Astrocyte (in vitro differentiated cells and primary cell): ENCODE data around the gene RANBP3. TPM values are rescaled to one million over a fixed set of nuclear protein-coding genes. Genes with fewer than 3 reads are reported as not detected.
A peak's percentile ranks its signal among the peaks of the same experiment; 100 is the strongest.

Experiments used
- DNase-seq: peaks from one replicate; pipeline ENCODE4 v3.0.0-alpha.2; 2010; ENCODE audit warnings: low read depth
- FAIRE-seq: peaks from 2 replicates; lab custom pipeline; 2011; peaks lifted over from hg19 to GRCh38; lab: Jason Lieb, UNC
- H2AFZ ChIP-seq: 2 replicates; pipeline ENCODE4 v1.6.0; 2012; ENCODE audit warnings: low read depth, low read length, inconsistent platforms
- H3K27ac ChIP-seq: 2 replicates; pipeline ENCODE4 v1.5.1; 2011; ENCODE audit warnings: low read depth, low read length, inconsistent platforms
- H3K27me3 ChIP-seq: 2 replicates; pipeline ENCODE4 v1.6.0; 2011; ENCODE audit warnings: low read length, inconsistent platforms; ENCODE audit not compliant: insufficient read depth
- H3K36me3 ChIP-seq: 2 replicates; pipeline ENCODE4 v1.5.1; 2011; ENCODE audit warnings: low read length, inconsistent platforms; ENCODE audit not compliant: insufficient read depth
- H3K4me1 ChIP-seq: 2 replicates; pipeline ENCODE4 v1.5.1; 2011; ENCODE audit warnings: low read length, inconsistent platforms; ENCODE audit not compliant: insufficient read depth
- H3K4me2 ChIP-seq: 2 replicates; pipeline ENCODE4 v1.6.0; 2012; ENCODE audit warnings: low read length, inconsistent platforms
- H3K4me3 ChIP-seq: 2 replicates; pipeline ENCODE4 v1.5.1; 2011; ENCODE audit warnings: low read depth, mild to moderate bottlenecking, low read length, inconsistent platforms; ENCODE audit not compliant: insufficient read depth
- H3K79me2 ChIP-seq: 2 replicates; pipeline ENCODE4 v1.6.0; 2012; ENCODE audit warnings: mild to moderate bottlenecking, low read length, inconsistent platforms; ENCODE audit not compliant: insufficient read depth
- H3K9ac ChIP-seq: 2 replicates; pipeline ENCODE4 v1.6.0; 2012; ENCODE audit warnings: mild to moderate bottlenecking, low read length, inconsistent platforms
- H3K9me3 ChIP-seq: 2 replicates; pipeline ENCODE4 v1.5.1; 2012; ENCODE audit warnings: low read depth, mild to moderate bottlenecking, low read length, inconsistent platforms; ENCODE audit not compliant: insufficient read depth
- H4K20me1 ChIP-seq: 2 replicates; pipeline ENCODE4 v1.6.0; 2012; ENCODE audit warnings: low read length, inconsistent platforms; ENCODE audit not compliant: insufficient read depth
- H3K27ac Mint-ChIP-seq: one replicate; pipeline ENCODE4 v1.8.0; 2021; ENCODE audit warnings: mild to moderate bottlenecking, mixed read lengths; ENCODE audit not compliant: unreplicated experiment
- H3K27me3 Mint-ChIP-seq: one replicate; pipeline ENCODE4 v1.8.0; 2021; ENCODE audit warnings: low read depth, mixed read lengths; ENCODE audit not compliant: unreplicated experiment
- H3K36me3 Mint-ChIP-seq: one replicate; pipeline ENCODE4 v1.8.0; 2021; ENCODE audit warnings: low read depth, mixed read lengths; ENCODE audit not compliant: unreplicated experiment
- H3K4me1 Mint-ChIP-seq: one replicate; pipeline ENCODE4 v1.8.0; 2021; ENCODE audit warnings: low read depth, mixed read lengths; ENCODE audit not compliant: unreplicated experiment
- H3K4me3 Mint-ChIP-seq: one replicate; pipeline ENCODE4 v1.8.0; 2021; ENCODE audit warnings: mild to moderate bottlenecking, moderate library complexity, mixed read lengths; ENCODE audit not compliant: unreplicated experiment
- H3K9me3 Mint-ChIP-seq: one replicate; pipeline ENCODE4 v1.8.0; 2021; ENCODE audit warnings: mild to moderate bottlenecking, mixed read lengths; ENCODE audit not compliant: unreplicated experiment
- CTCF ChIP-seq: IDR thresholded peaks from 2 replicates; pipeline ENCODE4 v1.5.1; 2011; ENCODE audit warnings: low read depth, mild to moderate bottlenecking, inconsistent platforms, low read length, moderate library complexity; ENCODE audit not compliant: insufficient read depth
- EZH2 ChIP-seq: IDR thresholded peaks from 2 replicates; pipeline ENCODE4 v1.6.1; 2012; ENCODE audit warnings: mild to moderate bottlenecking, low read length, inconsistent platforms; ENCODE audit not compliant: insufficient read depth
- total RNA-seq: library from RNA; stranded (reverse); gene quantifications from 2 replicates; pipeline ENCODE4 v1.2.1, GENCODE V29; 2021

The RANBP3 gene
- total RNA-seq, 1 donor from 2014 or later: 70.5 TPM

- Histone ChIP-seq H3K4me3 (peak overlapping the region; percentile 80), H3K79me2 (peaks cover 66% of the 10 kb centered on the region), H3K36me3 (peaks cover 3% of the 10 kb centered on the region), H3K4me1 (peaks cover 35% of the 10 kb centered on the region), H3K9me3 (no peaks in the 10 kb centered on the region), H4K20me1 (peaks cover 52% of the 10 kb centered on the region), H3K4me2 (peak overlapping the region; percentile 92), H2AFZ (no peak overlapping the region), H3K27ac (peak overlapping the region; percentile 75), H3K27me3 (no peaks in the 10 kb centered on the region), H3K9ac (peak overlapping the region; percentile 97)
- FAIRE-seq (no peak), DNase-seq (no peak)
- Mint-ChIP-seq H3K27ac (peak overlapping the region; percentile 86), H3K36me3 (peaks cover 11% of the 10 kb centered on the region), H3K4me1 (peaks cover 21% of the 10 kb centered on the region), H3K27me3 (no peaks in the 10 kb centered on the region), H3K4me3 (peak overlapping the region; percentile 98), H3K9me3 (peaks cover 3% of the 10 kb centered on the region)
- no peak for TF ChIP-seq EZH2
- no peak for TF ChIP-seq CTCF
These were observed 1.2 kb downstream of the RANBP3 start for GRCh38 chr19:5976768-5977167.

GRCh38 chr19:5975388-5975728 lies 2.6 kb downstream of the RANBP3 start:
- peak overlapping the region; percentile 98 for H3K4me3 Mint-ChIP-seq
- H3K27me3 Mint-ChIP-seq: no peaks in the 10 kb centered on the region
- no peak overlapping the region for H3K9ac ChIP-seq
- no peak for TF ChIP-seq CTCF
- TF ChIP-seq EZH2: no peak
- H3K4me3 ChIP-seq: no peak overlapping the region
- H3K27ac Mint-ChIP-seq: no peak overlapping the region
- H3K9me3 Mint-ChIP-seq: peaks cover 3% of the 10 kb centered on the region
- no peak for DNase-seq
- H3K36me3 ChIP-seq: peaks cover 3% of the 10 kb centered on the region
- H3K4me1 ChIP-seq: peaks cover 35% of the 10 kb centered on the region
- H3K79me2 ChIP-seq: peaks cover 80% of the 10 kb centered on the region
- H4K20me1 ChIP-seq: peaks cover 65% of the 10 kb centered on the region
- H3K36me3 Mint-ChIP-seq: peaks cover 11% of the 10 kb centered on the region
- no peak for FAIRE-seq
- H3K27ac ChIP-seq: no peak overlapping the region
- H3K27me3 ChIP-seq: no peaks in the 10 kb centered on the region
- H3K9me3 ChIP-seq: no peaks in the 10 kb centered on the region
- no peak overlapping the region for H3K4me2 ChIP-seq
- peaks cover 21% of the 10 kb centered on the region for H3K4me1 Mint-ChIP-seq
- H2AFZ ChIP-seq: no peak overlapping the region

- Histone ChIP-seq H3K27ac (no peak overlapping the region), H2AFZ (no peak overlapping the region), H3K27me3 (no peaks in the 10 kb centered on the region), H4K20me1 (peaks cover 70% of the 10 kb centered on the region), H3K79me2 (peaks cover 85% of the 10 kb centered on the region), H3K4me3 (no peak overlapping the region), H3K36me3 (peaks cover 3% of the 10 kb centered on the region), H3K4me2 (no peak overlapping the region), H3K9me3 (no peaks in the 10 kb centered on the region), H3K4me1 (peaks cover 32% of the 10 kb centered on the region), H3K9ac (no peak overlapping the region)
- TF ChIP-seq EZH2 (no peak), CTCF (no peak)
- peak overlapping the region; percentile 11 for H3K4me3 Mint-ChIP-seq
- peaks cover 11% of the 10 kb centered on the region for H3K36me3 Mint-ChIP-seq
- no peak for FAIRE-seq
- H3K27ac Mint-ChIP-seq: peak overlapping the region; percentile 30
- H3K9me3 Mint-ChIP-seq: peaks cover 3% of the 10 kb centered on the region
- H3K4me1 Mint-ChIP-seq: peaks cover 21% of the 10 kb centered on the region
- no peaks in the 10 kb centered on the region for H3K27me3 Mint-ChIP-seq
- no peak for DNase-seq
These were observed 3.1 kb downstream of the RANBP3 start for GRCh38 chr19:5974721-5975387.
